ENCODE results near the gene LENG9.
"Not testable (repeated sequence)": the region's sequence is repeated elsewhere in the genome, so short reads cannot be mapped to it uniquely, and the experiment has no call there.

Gene LENG9

DNA sequence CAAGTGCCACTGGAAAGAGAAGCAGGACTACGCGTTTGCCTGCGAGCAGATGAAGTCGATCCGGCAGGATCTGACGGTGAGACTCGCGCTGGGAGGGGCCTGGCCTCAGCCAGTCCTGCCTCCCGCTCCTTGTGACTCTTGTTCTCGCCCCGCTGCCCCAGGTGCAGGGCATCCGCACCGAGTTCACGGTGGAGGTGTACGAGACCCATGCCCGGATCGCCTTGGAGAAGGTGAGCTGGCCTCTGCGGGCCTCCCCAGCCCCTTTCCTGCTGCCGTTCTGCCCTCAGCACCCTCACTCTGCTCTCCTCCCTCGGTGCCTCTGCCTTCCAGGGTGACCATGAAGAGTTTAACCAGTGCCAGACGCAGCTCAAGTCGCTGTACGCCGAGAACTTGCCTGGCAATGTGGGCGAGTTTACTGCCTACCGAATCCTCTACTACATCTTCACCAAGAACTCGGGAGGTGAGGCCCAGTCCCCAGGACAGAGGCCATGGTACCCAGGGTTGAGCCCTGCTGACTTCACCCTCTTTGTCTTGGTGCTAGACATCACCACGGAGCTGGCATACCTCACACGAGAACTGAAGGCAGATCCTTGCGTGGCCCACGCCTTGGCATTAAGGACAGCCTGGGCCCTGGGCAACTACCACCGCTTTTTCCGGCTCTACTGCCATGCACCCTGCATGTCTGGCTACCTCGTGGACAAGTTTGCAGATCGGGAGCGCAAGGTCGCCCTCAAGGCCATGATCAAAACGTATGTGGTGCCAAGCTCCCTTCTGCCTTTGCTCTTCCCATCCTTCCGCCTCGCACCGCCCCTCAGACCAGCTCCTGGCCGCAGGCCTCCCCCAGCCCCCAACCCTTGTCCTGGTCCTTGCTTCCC, 5.6 kb downstream of the LENG9 start:
- DNase-seq: no peak

DNA sequence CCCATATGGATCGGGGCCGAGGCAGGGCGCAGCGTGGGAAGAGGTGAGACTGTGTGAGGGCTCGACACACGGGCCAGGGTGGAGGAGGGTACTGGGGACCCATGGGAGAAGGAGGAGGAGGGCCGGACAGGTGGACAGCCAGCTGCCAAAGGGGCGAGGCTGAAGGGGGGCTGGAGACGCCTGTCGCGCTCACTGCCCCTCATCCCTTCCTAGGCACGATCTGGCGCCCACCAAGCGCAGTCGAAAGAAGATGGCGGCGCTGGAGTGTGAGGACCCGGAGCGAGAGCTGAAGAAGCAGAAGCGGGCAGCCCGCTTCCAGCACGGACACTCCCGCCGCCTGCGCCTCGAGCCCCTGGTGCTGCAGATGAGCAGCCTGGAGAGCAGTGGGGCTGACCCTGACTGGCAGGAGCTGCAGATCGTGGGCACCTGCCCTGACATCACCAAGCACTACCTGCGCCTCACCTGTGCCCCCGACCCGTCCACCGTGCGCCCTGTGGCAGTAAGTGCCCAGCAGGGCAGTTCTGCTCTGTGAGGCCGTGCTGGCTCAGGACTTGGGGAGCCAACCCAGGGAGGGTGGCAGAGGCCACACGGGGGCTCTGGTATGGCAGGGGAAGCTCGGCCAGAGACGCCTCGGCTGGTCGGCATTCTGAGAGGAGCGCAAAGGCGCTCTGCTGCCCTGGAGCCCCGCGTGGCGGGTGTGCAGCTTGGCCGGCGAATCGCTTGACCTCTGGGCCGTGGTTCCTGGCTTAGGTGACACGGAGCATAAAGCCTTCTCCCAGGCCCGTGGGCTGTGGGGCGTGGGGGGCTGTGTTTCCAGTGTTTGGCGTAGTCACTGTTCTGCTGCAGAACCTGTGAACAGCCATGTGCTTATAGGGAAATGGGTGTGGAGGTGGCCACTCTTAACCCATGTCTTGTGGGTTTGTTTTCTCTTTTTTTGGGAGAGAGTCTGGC, 6.9 kb downstream of the LENG9 start:
- DNase-seq: no peak

DNA sequence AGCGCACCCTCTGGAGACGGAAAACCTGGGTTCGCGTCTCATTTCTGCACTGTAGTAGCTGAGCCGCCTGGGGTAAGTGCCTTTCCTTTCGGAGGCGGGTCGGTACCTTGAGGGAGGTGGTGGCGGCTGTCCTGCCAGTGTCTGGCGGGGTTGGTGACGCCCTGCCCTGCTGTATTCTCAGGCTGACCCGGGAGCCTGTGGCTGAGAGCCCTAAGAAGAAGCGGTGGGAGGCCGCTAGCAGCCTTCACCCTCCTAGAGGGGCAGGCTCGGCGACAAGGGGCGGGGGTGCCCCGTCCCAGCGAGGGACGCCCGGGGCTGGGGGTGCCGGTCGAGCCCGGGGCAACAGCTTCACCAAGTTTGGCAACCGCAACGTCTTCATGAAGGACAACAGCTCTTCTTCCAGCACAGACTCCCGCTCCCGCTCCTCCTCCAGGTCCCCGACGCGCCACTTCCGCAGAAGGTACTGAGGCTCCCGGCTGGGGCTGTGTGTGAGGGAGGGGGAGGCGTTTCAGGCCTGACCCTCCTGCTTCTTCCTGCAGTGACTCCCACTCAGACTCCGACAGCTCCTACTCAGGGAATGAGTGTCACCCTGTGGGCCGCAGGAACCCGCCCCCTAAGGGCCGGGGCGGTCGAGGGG, 7.7 kb downstream of the LENG9 start:
- DNase-seq: no peak

DNA sequence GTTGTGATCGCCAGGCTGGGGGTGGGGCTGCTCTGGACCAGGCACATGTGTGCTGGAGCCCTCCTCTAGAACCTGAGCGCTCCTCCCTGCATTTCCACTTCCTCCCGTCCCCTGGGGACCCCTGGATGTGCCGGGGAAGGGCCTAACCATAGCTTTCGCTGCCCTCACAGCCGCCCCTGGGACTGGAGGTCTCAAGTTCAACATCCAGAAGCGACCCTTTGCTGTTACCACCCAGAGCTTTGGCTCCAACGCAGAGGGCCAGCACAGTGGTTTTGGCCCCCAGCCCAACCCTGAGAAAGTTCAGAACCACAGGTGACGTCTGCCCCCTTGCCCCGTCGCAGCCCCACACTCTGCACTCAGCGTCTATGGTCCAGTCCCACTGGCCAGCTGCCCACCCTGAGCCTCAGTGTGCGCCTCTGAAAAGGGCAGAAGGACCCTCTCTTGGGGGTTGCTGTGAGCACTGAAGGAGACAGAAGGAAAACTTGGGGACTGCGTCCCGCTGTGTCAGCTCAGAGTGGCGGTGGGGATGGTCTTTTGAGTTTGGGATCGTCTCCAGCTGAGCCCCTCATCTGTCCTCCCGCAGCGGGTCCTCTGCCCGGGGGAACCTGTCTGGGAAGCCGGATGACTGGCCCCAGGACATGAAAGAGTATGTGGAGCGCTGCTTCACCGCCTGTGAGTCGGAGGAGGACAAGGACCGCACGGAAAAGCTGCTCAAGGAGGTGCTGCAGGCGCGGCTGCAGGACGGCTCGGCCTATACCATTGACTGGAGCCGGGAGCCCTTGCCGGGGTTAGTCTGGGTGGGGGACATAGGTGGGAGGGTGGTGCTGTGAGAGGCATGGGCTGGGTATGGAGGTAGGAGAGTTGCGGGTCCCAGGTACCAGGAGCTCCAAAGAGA, 8.6 kb downstream of the LENG9 start:
- DNase-seq: no peak

DNA sequence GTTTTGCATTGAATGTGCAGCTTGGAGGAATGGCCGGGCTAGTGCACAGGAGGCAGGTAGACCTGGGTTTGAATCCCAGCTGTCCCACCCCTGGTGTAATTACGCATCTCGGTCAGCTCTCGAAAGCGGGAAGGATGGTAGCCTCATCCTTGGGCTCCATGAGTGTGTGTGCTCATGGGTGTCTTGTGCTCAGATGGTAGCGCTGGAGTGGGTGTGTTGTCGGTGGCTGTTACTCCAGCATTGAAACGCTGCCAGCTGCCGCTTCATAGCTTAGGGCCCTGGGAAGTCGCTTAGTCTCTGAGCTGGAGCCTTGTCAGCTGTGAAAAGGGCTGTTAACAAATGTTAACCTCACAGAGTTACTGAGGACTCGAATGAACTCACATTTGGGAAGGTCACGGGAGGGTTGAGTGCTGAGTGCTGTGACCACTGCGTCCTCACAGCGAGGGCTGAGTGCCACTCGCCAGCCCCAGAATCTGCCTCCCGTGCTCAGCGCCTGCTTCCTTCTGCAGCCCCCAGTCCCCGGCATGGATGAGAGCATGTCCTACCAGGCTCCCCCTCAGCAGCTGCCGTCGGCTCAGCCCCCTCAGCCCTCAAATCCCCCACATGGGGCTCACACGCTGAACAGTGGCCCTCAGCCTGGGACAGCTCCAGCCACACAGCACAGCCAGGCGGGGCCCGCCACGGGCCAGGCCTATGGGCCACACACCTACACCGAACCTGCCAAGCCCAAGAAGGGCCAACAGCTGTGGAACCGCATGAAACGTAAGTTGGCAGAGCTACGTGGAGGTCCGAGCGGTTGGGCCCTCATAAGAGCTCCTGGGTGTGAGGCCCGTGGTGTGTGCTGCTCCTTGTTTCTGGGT, 9.4 kb downstream of the LENG9 start:
- no peak for DNase-seq

DNA sequence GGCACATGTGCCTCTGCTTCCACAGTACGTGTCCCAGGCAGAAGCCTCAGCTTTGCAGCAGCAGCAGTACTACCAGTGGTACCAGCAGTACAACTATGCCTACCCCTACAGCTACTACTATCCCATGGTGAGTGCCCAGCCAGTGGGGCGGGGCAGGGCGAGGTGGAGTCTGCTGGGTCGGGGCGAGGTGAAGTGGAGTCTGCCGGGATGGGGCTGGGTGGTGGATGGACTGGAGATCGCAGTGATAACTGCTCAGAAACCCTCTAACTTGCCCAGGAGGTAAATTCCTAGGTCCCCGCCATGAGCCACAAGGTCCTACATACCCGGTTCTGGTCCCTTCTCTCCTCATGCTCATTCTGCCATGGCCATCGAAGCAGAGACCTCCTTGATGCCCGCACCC, 11.0 kb downstream of the LENG9 start:
- no peak for DNase-seq

DNA sequence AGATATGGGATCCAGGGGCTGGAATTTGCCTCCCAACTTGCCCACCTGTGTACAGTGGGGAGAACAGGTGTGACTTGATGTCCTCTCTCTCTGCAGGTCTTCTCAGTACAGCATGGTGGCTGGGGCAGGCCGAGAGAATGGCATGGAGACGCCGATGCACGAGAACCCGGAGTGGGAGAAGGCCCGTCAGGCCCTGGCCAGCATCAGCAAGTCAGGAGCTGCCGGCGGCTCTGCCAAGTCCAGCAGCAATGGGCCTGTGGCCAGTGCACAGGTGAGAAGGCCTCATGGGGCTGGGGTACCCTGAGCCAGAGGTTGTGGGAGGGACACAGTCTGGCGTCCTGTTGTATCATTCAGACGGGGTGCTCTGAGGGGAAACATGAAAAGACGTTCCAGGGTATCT, 11.6 kb downstream of the LENG9 start:
- DNase-seq: no peak

DNA sequence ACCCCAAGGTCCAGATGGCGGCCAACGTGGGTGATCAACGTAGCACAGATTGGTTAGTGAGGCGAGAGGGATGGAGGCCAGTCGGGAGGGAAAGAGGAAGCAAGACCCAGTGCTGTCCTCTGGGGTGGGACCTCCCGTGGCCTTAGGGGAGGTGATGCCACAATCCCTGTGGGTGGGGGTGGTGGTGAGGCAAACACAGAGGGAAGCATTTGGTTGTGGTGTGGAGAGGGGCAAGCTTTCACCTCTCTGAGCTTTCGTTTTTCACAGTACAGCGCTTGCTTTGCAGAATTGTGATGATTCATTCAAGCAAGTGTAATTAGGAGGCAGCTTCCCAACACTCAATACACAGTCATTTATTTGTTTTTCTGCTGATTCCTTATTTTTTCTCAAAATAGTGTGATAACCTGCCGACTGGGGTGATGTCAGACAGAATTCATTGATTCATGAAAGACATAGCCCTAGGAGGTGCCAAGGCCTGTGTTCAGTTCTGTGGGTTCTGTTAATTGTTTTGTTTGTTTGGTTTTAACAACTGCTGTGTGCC, 12.2 kb downstream of the LENG9 start:
- DNase-seq: no peak

DNA sequence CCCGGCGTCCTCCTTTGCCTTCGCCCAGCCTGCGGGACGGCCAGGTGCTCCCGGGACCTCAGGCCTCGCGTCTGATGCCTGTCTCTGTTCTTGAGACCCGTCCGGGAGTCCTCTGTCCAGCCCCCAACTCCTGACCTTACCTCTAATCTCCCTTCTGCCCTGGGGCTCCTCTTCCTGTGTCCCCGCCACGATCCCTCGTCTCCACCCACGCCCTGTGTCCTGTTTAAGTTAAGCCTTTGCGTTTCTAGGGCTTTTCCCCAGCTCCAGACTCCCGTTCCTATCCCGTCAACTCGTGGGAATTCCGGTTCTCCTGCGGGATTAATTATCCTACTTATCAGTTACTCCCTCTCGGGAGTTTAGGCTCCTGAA, 13.9 kb downstream of the LENG9 start:
- DNase-seq: no peak

DNA sequence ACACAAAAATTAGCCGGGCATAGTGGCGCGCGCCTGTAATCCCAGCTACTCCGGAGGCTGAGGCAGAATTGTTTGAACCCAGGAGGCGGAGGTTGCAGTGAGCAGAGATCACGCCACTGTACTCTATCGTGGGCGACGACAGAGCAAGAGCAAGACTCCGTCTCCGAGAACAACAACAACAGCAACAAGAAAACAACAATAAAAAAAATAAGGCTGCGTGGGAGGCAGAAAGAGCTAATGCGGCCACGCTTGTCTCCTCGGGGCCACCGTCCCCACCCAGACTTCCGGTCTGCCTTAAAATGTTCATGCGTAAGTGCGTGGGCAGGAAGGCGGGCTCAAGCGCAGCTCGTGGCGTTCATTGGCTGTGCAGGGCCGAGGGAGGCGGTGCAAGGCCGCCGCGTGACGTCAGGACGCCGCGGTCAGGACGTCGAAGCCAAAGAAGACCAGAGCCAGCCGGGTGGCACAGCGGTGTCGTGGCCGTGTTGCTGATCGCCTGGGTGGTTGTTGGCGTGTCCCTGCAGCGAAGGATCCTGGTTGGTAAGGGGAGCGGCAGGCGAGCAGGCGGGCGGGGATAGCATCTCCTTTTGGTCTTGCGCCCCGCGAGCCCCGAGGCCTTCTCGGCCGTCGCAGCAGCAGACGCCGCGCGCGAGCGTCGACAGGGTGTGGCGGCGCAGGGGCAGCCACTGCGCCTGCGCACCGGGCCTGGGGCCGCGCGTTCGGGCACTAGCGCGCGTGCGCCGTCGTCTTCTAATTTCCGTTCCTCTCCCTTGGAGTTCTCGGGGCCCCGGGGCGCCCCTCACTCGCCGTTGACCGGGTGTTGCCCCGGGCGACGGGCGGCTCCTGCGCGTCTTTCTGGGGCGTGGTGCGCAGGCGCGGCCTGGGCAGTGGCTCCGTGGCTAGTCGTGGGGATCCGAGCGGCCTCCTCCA, 14.5 kb downstream of the LENG9 start, which contains the start of gene LENG8:
Gene LENG8, plus strand, starts transcription at position 426 of the 927 bp plus-strand sequence. CDS start 2,146 bp downstream, outside the sequence.
- peak; percentile 96 for DNase-seq

DNA sequence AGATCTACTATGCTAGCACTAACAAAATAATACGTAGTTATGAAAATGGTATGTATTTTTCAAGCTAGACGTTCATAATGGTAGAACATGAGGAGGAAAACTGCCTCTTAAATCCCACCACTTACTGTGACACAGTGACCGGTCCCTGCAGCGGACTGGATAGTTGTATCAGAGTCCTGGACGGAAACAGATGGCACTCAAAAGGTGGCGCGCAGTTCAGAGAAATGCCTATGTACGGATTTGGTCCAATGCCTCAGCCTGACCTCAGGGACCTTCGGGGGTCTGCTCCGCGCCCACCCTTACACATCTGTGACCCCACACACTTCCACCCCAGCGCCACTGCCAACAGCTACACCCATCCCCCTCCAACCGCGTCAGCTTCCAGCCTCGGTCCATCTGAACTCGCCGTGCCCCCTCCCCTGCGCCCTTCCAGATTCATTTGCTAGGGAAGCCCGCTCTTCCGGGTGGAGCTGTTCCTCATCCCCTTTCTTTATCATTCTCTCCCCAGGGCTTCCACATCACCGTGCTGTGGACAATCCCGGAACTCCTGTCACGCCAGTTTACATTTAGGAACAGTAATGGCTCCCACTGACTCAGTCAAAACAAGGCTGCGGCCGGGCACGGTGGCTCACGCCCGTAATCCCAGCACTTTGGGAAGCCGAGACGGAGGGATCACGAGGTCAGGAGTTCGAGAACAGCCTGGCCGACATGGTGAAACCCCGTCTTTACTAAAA, 15.4 kb downstream of the LENG9 start:
- no peak for DNase-seq

DNA sequence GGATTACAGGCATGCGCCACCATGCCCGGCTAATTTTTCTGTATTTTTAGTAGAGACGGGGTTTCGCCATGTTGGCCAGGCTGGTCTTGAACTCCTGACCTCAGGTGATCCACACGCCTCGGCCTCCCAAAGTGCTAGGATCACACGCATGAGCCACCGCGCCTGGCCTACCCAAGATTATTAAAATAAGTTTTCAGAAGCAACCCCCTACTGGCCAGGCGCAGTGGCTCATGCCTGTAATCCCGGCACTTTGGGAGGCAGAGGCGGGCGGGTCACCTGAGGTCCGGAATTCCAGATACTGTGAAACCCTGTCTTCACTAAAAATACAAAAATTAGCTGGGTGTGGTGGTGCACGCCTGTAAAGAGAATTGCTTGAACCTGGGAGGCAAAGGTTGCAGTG, 17.2 kb downstream of the LENG9 start:
- DNase-seq: not testable (repeated sequence)

DNA sequence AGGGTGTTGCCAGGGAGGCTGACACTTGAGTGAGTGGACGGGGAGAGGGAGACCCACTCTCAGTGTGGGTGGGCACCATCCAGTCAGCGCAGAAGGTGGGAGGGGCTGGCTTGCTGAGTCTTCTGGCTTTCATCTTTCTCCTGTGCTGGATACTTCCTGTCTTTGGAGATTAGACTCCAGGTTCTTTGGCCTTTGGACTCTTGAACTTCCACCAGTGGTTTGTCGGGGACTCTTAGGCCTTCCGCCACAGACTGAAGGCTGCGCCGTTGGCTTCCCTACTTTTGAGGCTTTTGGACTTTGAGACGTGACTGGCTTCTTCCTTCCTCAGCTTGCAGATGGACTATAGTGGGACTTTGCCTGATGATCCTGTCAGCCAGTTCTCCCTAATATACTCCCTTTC, 18.8 kb downstream of the LENG9 start:
- DNase-seq: no peak

DNA sequence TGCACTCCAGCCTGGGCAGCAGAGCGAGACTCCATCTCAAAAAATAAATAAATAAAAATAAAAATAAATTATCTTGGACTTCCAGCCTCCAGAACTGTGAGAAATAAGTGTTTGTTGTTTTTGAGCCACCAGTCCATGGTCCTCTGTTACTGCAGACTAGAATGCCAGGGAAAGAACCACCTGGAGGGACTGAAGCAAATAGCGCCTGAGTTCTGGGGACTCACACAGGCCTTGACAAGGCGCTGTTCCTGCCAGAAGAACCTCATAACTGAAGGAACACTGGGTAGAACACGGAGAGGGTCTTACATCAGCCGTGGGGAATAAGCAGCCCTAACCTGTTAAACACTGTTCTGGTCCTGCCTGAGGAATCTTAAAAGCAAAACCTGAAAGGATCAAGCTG, 22.9 kb downstream of the LENG9 start:
- no peak for DNase-seq

DNA sequence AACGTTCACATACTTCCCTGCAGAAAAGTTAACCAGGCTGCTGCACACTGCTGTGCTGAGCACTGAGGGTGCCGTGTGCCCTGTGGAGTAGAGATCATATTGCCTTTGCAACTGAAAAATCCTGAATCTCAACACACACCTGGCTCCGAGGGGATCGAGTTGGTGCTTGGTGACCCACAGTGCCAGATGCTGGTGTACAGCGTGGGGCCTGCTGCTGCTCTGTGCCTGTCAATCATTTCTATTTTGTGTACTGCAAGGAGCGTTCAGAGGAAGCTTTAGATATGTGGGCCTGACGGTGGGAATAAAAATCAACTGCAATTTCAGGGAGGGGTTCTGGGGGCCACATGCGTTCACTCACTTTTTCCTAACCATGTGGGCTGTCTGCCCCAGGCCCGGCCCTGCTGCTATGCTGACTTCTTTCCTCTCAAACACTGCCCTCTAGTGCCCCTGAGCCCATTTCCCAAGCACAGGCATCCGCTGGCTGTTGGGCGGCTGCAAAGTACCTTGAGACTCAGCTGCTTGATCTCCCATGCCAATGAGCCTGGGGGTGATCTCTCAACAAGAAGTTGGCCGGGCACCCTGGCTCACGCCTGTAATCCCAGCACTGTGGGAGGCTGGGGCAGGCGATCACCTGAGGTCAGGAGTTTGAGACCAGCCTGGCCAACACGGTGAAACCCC, 24.3 kb downstream of the LENG9 start:
- no peak for DNase-seq

DNA sequence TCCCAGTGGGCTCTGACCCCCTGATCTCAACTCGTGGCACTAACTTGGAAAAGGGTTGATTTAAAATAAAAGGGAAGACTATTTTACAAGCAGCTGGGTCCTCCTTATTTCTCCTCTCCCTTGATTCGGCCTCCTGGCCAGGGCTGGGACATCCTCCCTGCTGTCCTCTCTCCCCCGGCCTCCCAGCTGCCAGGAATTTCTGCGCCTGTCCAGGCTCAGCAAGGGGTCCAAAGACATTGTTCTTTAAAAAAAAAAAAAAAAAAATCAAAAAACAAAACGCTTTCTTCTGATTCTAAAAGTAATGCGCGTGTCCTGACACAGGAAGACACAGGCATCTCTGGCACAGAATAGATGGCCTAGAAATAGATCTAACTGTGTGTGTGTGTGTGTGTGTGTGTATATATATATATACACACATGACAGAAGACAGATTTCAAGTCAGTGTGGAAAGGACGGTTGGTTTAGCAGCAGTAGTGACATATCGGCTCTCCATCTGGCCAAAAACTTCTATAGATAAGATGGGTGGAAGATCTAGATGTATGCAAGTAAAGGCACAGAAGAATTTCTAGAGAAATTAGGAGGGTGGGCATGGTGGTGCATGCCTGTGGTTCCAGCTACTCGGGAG, 26.8 kb downstream of the LENG9 start:
- no peak for DNase-seq

DNA sequence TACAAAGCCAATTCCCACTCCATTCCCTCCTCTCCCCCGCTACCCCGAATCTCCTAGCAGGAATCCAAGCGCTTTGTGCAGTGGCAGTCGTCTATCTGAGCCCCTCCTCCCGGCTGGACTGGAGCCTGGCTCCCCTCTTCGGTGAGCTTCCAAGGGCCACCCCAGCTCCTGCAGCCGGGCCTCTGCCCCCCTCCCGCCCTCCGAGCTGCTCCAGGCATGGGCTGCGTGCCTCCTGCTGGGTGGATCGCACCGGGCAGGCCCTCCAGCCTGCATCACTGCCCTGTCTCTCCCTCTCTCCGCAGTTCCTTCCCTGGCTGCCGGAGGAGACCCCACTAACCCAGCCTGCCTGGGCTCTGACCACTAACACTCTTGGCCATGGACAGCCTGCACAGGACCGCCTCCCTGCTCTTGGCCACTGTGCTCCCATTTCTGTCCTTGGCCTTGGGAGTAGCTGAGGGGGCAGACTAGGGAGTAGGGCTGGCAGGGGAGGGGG, 27.5 kb downstream of the LENG9 start:
- no peak for DNase-seq

DNA sequence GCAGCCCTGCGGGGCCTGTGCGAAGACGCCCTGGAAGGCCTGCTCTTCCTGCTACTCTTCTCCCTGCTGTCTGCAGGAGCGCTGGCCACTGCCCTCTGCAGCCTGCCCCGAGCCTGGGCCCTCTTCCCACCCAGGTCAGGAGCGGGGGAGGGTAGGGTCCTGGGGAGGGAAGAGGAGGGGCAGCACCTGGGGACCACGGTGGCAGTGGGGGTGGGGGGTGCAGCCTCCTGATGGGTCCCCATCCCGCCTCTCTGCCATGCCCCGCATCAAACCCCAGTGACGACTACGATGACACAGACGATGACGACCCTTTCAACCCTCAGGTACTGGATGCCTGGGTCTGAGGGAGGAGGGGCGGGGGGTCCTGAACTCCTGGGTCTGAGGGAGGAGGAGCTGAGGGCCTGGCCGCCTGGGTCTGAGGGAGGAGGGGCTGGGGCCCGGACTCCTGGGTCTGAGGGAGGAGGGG, 28.0 kb downstream of the LENG9 start:
- no peak for DNase-seq

All from NK-92 treated with Interleukin-12 subunit alpha and Interleukin-12 subunit beta, amount 100 ng/mL, for 24 hours (cell line).